Activated CD4-positive, alpha-beta T cell treated with anti-CD3 and anti-CD28 coated beads for 48 hours (primary cell): ENCODE results near the gene PLXDC2.

Experiments
- DNase-seq: peaks from one replicate; pipeline ENCODE4 v3.0.0-alpha.2; 2020

PLXDC2 gene

DNA sequence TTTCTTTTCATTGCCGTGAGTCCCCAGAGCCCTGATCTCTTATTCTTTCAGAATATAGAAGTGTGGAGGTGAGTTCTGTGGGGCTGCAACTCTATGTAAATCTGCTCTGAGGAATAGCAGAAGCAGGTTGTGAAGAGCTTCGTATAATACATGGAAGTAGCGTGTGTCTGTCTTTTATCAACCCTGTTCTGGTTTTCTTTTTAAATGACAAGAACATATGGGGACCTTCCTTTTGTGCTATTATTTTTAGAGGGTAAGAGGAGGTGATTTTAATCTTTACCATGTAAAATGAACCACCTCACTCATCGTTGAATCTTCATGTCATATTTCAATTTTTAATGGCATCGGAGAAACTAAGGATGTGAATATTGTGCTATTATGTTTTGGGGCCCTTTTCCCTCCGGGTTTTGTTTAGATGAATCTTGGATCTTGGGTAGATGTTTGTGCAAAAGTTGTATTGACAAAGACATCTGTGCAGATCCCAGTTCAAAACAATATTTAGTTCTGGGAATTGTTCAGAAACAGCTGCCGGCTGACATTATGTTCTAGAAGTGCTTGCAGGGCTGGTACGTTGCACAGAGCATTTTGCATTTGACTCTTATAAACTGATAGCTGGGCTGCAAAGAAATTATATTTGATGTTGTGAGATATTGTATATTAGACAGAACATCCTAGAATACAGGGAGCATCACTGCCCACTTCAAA is 46.7 kb downstream of the PLXDC2 start:
- DNase-seq = no peak

DNA sequence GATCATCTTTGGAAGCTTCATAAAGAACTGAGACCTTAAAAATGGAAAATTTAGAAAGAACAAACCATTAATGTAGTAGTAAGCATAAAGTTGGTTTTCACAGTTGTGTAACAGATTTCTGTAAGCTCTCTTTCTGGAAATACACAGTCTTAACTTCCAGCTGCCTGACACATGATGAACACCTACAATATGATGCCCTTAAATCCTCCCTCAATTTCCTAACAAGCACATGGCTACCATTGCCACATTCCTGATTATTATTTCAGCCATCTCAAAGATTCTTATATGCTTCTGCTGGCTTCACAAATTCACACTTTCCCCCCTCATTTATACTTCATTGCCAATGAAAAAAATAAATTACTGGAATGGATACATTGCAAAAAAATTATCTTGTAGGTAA is 49.4 kb downstream of the PLXDC2 start:
- no peak for DNase-seq

DNA sequence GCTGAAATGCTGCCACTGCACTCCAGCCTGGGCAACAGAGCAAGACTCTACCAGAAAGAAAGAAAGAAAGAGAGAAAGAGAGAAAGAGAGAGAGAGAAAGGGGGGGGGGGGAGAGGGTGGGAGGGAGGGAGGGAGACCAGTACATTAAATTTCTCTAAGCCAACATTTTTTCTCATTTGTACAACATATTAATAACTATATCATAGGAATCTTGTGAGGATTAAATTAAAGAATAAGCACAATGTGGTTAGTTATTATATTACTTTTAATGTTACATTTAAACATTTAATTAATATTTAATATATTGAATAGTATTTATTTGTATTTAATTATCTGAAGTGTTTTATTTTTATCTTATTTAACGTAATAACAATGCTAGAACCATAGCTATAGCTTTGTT is 53.1 kb downstream of the PLXDC2 start:
- no peak for DNase-seq

DNA sequence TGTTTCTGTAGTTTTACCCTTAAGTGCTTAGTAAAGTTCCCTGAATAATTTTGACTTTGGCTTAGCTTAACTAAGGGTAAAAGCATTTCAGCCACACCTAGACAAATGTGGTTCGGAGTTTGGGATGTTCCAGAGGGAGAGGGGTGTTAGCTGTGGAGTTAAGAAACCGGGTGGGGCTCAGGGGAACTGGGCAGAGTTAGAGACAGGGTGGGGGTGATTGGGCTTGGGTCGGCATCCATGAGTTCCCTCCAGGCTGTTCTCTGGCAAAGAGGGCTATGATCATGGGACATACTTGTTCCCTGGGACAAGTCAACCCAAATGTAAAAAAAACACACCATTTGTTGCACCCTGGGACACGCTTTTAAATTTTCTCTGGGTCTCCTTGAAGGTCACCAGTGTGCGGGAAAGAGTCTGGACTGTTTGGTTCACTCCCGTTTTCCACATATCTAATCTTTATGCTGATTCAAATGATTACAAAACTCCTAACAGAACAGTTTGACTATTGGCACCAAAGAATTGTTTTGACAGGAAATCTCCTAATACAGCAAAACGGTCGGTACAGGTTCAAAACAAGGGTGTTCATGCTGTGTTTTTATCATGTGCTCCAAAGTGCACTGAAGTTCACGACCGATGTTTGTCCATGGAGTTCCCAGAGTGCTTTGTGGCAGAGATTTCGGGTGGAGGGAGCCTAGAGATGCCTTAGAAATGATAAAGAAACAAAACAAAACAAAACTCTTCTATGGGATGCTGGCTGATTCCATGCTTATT is 56.5 kb downstream of the PLXDC2 start:
- no peak for DNase-seq

DNA sequence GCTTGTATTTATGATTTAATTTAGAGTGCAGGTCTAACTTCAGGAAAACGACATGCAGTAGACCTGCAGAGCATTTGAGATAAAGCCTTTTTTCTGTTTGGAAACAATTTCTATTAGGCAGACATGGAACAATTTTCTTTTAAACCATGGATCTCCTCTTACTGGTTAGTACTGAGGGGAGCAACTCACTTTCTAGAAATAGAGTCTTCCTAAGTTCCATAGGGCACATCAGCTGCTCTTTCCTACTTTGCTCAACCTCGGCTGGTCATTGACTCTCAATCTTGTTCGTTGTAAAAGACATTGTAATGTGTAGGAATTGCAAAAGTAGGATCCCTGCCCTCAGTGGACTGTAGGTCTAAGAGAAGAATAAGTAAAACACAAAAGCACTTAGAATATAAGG is 58.0 kb downstream of the PLXDC2 start:
- DNase-seq = no peak

DNA sequence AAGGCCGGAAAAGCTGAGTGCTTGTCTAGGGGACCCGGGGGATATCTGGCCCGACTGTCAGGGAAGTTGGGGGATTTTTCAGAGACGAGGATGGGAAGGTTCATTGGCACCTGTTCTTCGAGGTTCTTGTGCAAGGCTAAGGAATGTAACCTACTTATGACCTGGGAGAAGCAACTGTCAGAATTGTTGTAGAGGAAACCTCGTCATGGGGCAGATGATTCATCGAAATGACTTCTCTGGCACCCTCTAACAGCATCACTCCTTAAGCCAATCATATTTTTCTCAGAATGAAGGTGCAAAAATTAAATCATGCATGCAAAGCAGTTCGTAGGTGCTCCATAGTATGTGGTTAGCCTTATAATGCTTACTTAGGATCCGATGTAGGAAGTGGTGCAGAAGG is 58.6 kb downstream of the PLXDC2 start:
- no peak for DNase-seq

DNA sequence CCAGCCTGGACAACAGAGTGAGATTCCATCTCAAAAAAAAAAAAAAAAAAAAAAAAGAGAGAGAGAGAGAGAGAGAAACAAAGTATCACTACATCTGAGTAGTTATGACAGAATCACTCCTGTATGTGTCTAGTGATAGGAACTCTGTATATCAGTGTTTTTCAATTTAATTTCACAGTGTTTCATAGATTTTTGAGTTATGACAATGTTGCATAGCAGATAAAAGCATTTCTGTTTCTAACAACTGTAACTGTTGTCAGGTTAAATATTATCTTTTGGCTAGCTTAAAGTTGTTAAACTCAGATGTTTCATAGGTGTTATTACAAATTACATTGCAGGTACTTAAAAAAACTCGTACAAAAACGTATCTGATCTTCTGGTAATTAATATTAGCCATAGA is 60.3 kb downstream of the PLXDC2 start:
- no peak for DNase-seq

DNA sequence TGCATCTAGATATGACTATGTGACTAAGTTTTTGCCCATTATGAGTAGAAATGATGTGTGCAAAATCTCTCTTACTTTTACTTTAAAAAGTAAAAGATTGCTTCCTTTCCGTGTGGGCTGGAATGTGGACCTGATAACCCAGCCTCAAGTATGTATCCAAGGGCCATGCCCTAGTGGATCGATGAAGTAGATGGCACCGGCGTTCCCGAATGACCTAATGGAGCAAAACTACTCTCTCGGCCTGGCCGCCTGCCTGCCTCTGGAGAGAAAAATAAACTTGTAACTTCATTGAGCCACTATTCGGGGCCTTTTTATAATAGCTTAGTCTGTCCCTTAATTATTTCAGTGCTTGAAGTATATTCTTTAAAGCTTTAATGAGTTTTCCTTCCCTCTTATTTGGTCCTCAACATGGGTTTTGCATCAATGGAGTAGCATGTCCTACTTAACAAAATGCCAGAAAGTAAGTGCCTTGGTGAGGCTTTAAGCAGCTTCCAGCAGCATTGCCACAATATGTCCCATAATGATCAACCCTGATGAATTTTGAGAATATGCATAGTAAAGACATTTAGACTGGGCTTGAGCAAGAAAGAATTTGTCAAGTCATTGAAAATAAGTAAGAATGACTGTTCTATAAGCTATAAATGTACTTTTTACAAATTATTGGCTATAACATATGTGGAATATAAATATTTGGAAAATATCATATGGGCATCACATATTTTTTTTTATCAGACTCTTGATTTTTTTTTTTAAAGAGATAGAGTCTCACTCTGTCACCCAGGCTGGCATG is 61.4 kb downstream of the PLXDC2 start:
- no peak for DNase-seq

DNA sequence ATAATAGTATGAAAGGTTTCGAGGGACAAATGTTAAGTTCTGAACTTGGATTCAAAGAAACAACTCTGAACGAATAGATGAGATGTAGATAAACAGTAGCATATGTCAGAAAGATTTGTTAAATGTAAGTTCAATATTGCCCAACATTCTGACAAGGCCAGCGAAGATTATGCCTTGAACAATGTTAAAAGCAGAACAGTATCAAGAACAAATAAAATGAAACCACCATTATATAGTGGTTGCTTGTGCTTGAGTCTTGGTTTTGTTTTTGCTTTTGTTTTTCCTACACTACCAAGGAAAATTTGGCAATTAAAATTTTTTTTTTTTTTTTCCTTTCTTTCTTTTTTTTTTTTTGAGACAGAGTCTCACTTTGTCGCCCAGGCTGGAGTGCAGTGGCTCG is 66.4 kb downstream of the PLXDC2 start:
- DNase-seq = no peak

DNA sequence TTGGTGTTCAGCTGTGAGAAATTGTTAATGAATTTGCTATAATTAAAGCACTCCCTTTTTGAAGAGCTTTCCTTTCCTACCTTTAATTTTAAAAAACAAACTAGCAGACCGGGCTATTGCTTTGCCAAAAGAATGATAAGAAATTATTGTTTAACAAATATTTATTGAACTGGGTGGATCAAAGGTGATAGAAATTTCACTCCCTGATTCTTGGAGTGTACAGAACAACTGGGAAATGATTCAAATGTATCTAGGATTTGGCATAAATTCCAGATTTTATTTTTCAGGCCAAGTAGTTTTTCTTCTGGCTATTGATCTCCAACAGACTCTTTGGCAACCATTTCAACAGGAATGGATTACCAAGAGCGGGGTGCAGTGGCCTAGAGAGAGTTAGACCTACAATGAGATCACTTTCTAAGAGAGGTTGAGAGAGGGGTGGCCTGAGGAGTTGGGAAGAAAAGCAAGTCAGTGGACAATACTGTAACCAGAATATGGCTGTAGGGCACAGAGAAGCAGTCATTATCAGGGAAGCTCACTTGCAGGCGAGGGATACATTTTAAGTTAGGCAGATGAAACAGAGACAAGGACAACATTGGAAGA is 71.9 kb downstream of the PLXDC2 start:
- no peak for DNase-seq

DNA sequence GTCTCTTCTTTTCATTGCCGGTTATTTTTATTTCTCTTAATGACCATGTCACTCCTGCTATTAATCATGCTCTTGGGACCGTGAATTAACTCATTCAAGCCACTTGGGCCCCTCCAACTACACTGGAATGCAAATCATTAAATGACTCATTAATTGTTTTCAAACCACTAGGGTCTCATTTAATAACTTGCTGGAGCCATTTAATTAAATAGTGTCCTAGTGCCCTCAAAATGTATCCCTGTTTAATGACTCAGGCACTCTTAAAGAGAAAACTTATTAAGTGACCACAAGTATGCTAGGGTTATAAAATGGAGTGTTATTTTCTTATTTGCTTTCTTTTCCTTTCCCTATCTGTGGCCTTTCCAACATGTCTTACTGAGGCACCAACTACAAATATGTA is 73.0 kb downstream of the PLXDC2 start:
- no peak for DNase-seq

DNA sequence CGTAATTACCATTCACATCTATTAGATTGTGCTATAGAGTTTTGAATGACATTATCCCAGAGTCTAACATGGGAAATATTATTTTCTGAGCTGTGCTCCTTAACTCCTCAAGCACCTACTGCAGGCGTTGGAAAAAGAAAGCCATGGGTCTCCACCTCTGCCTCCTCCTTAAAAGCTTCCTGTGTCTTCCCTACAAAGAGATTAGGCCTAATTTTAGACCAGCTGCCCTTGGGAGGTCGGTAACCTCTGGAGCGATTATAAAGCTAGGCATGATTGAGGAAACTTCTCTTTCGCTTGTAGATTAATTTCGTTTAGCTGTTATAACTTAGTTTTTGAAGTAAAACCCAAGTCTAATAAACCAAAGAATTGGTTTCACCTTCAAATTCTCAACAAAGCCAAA is 75.2 kb downstream of the PLXDC2 start:
- DNase-seq = no peak

DNA sequence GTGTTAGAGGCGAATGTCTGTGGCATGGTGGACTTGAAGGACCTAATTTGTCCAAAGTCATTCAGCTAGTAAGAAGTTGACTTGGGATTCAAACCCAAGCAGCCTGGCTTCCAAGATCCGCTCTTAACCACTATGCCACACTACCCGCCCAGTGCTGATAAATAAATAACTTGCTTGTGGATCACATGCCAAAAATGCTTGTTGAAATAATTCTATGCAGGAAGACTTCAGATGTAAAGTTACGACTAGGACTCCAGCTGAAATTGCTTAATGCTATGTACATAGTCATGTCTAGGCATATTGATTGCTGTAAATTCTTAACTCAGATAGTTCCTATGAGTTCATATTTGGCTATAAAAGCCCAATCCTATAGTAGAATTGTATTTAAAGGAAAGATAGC is 76.0 kb downstream of the PLXDC2 start:
- no peak for DNase-seq

DNA sequence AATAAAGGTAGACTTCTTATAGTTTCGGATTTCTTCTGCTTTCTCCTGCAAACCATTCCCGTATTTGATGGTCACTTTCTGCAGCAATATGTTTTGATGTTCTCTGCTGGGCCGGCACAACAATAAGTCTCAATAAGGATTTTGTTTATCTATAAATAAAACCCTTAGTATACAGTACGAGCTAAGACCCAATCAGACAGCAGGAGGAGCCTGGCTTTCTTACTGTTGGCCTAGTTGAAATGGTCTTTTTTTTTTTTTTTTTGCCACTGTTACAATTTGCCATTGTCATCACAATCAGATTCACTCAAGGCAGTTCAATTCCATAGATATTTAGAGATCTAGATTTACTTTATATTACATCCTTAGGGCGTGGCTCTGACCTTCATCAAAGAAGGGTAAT is 76.4 kb downstream of the PLXDC2 start:
- no peak for DNase-seq

DNA sequence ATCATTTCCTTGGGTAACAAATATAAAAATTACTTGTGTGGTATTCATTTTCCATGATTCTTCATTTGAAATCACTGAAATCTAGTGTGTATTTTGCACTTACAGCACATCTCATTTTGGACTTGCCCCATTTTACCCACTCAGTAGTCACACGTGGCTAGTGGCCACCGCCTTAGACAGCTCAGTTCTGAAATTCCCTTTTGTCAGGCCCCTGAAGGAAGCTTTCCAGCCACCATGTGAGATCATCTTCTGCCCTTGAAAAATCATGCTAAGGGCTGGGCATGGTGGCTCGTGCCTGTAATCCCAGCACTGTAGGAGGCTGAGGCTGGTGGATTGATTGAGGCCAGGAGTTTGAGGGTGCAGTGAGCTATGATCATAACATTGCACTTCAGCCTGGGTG is 79.3 kb downstream of the PLXDC2 start:
- DNase-seq = no peak

DNA sequence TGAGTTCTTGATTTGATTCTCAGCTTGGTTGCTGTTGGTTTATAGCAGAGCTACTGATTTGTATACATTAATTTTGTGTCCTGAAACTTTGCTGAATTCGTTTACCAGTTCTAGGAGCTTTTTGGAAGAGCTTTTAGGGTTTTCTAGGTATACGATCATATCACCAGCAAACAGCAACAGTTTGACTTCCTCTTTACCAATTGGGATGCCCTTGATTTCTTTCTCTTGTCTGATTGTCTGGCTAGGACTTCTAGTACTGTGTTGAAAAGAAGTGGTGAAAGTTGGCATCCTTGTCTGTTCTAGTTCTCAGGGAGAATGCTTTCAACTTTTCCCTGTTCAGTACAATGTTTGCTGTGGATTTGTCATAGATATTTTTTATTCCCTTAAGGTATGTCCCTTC is 86.2 kb downstream of the PLXDC2 start:
- DNase-seq = no peak

DNA sequence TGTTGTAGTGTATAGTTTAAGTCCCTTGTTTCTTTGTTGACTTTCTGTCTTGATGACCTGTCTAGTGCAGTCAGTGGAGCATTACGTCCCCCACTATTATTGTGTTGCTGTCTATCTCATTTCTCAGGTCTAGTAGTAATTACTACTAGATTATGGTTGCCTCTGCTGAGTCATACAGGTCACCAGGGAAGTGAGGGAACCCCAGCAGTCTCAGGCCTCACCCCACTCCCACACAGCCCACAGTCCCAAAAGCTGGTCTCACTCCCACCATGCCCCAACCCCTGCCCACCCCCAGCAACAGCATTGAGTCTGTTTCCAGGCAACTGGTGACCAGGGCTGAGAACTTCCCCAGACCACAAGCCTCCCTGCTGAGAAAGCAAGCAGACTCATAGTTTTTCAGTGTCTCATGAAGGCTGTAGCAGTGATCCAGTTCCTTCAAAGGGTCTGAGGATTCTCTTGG is 88.0 kb downstream of the PLXDC2 start:
- DNase-seq = no peak

DNA sequence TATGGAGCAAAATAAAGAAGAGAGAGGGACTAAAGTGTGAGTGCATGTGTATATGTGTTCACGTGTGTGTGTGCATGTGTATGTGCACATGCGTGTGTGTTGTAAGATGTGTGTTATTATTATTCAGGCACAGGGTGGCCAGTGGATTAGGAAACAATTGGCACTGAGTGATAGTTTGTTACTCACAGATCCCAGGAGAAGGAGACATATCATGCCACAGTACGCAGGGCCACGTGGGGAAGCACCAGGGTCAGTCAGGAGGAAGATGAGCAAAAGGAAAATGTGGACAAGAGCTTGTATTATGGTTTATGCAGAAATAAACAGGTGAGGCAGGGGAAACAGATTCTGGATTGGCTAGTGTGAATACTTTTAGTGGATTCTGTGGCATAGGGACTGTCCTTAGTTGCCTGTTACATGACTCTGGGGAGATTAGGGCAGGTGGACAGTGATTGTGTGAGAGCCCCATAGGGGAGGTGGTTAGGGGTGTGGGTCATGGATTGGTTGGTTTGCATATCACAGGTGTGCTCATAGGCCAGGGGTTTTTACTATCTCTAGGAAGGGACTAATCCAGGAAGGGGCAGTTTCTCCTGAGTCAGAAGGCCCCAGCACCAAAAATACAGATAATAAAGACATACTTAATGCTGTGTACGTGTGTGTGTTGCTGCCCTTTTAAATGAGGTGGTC is 90.0 kb downstream of the PLXDC2 start:
- DNase-seq = no peak

DNA sequence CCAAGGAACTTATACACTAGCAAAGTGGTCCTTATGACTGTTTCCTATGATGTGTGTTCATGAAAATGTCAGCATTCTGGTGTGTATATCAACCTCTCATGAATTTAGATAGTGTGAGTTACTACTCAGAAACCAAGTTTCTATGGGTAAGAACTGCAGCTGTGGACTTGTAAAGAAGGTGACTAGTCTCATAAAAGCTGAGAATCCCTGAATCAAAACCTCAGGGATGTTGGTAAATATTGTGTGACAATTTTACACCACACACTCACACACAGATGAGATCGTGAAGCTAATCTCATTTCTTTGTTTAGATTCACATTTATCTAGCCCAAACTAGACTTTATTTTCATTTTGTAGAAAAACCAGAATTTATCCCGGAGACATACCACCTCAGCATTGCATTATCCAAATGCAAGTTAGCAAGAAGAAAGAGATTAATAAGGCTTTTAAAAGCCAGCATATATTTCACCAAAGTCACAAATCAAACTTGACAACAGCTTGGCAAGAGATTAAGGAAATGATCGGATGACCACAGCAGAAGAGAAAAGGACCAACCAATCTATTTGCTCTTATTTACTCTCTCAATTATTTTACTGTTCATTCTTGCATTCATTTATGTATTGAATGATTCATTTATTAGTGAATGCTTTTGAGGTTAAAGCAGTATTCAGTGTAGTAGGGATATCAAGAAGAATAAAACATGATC is 92.9 kb downstream of the PLXDC2 start:
- DNase-seq = no peak

DNA sequence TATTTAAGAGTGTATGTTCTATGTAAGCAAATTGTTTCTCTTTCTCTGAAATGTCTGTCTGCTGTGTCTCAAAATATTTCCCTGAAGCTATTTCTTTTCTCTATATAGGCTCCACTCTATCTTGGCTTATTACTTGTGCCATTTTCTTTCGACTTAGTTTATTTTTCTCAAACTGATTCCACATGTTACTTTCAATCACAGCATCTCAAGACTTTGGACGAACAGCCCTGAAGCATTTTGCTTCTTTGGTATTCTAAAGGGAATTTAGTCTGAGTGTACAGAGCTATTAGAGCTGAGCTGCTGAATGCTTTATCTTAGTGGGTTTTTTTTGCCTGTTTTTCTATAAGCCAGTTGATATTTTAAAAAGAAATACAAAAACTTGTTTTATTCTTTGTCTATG is 95.7 kb downstream of the PLXDC2 start:
- DNase-seq = no peak

DNA sequence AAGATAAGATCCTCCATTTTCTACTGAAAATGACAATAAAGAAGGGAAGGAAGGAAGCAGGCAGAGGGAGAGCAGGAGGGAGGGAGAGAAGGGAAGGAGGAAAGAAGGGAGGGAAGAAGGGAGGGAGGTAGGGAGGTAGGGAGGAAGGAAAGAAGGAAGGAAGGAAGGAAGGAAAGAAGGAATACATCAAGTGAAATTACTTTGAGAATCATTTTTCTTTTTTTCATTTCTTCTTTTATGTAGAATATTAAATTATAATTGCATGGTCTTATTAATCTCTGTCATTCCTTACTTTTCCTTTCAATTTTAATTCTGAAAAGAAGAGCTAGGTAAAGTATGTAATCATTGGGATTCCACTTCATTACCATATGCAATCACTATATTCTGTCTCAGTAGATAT is 97.8 kb downstream of the PLXDC2 start:
- DNase-seq = no peak

DNA sequence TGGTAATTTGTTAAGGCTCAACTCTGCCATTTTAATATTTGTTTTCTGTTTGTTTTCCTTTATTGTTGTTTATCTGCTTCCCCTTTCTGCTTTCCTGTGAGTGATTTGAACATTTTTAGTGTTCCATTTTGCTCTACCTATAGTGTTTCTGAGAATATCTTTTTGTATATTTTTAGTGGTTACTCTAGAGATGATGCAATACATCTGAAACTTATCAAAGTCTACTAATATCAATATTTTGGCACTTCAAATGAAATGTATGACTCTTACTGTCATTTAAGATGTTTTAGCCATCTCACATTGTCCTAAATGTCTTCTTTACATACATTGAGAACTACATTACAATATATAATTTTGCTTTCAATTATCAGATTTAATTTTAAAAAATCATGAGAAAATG is 98.9 kb downstream of the PLXDC2 start:
- no peak for DNase-seq
